ENCODE data around the gene XIRP2. TPM values are rescaled to one million over a fixed set of nuclear protein-coding genes. Genes with fewer than 3 reads are reported as not detected.
"Not testable (repeated sequence)": the region's sequence is repeated elsewhere in the genome, so short reads cannot be mapped to it uniquely, and the experiment has no call there.

Gene XIRP2
- total RNA-seq, 5 donors from 2014 or later (not counting 1 experiment from before 2014, with no cell fraction given) = not detected

DNA sequence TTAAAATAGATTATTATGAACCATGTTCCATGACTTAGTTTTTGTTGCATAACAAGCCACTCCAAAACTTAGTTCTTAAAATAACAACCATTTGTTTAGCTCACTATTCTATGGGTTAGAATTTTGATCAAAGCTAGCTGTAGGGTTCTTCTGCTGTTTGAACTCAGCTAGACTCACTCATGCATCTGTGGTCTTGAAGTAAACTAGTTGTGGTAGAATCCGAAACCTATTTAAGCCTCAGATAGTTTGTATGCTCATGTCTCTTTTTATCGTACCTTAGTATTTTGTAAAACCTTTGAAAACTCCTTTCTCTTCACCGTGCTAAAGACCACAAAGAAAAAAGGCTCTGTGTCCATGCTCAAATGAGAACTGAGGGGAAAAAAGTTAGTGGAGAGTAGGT, 166.6 kb downstream of the XIRP2 start:
- ATAC-seq (replicated peaks in 1 of 4) (no peak), DNase-seq (no peak)
- no CpG with 5 or more reads among the region's 3 CpGs for WGBS (ENCODE audit: insufficient coverage)
- no peaks in the 10 kb centered on the region for H3K9me3 Mint-ChIP-seq
- H3K4me1 ChIP-seq (ENCODE audit: control insufficient read depth in 1 of 2, extremely low read depth in 1 of 2, insufficient read depth in 2 of 2, low read length in 2 of 2) = no peaks in the 10 kb centered on the region
- H3K4me3 ChIP-seq (ENCODE audit: control insufficient read depth in 1 of 2, extremely low read depth in 1 of 2, low read length in 1 of 2) = no peak overlapping the region
- no peak overlapping the region for H3K4me3 Mint-ChIP-seq
- H3K27ac Mint-ChIP-seq = no peak overlapping the region
- no peaks in the 10 kb centered on the region for H3K4me1 Mint-ChIP-seq
- no peak overlapping the region for H3K27ac ChIP-seq (ENCODE audit: low read length)
- CTCF ChIA-PET = no interaction called here
- H3K36me3 Mint-ChIP-seq = no peaks in the 10 kb centered on the region
- H3K27me3 ChIP-seq (replicated peaks in 1 of 2; ENCODE audit: control insufficient read depth in 2 of 2, extremely low read depth in 1 of 2, insufficient read depth in 2 of 2, low read length in 1 of 2) = no peaks in the 10 kb centered on the region
- POLR2A ChIA-PET = no interaction called here
- H3K27me3 Mint-ChIP-seq = no peaks in the 10 kb centered on the region
- no peaks in the 10 kb centered on the region for H3K36me3 ChIP-seq (ENCODE audit: control insufficient read depth in 2 of 2, extremely low read depth in 1 of 2, insufficient read depth in 1 of 2, low read length in 1 of 2)
- no peaks in the 10 kb centered on the region for H3K9me3 ChIP-seq

DNA sequence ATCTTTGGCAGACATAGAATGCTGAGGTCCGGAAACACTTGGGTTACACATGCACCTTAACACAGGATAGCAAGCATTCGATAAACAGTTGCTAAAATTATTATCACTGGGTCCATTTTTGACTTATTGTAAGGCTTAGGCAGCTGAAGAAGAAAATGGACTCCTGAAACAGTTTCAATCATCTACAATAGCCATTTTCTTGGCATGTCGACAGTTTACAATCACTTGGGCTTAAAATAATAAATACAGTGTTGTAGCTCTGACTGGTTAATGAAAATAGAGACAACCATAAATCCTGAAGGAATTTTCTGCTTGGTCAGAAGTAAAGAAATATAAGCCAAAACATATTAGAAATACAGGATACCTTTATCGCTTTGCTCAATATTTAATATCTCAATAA, 169.2 kb downstream of the XIRP2 start:
- H3K4me3 Mint-ChIP-seq = no peak overlapping the region
- Histone ChIP-seq H3K27me3 (replicated peaks in 1 of 2; ENCODE audit: control insufficient read depth in 2 of 2, extremely low read depth in 1 of 2, insufficient read depth in 2 of 2, low read length in 1 of 2) (no peaks in the 10 kb centered on the region), H3K27ac (ENCODE audit: low read length) (no peak overlapping the region), H3K9me3 (no peaks in the 10 kb centered on the region), H3K4me3 (ENCODE audit: control insufficient read depth in 1 of 2, extremely low read depth in 1 of 2, low read length in 1 of 2) (no peak overlapping the region), H3K4me1 (ENCODE audit: control insufficient read depth in 1 of 2, extremely low read depth in 1 of 2, insufficient read depth in 2 of 2, low read length in 2 of 2) (no peaks in the 10 kb centered on the region), H3K36me3 (ENCODE audit: control insufficient read depth in 2 of 2, extremely low read depth in 1 of 2, insufficient read depth in 1 of 2, low read length in 1 of 2) (no peaks in the 10 kb centered on the region)
- POLR2A ChIA-PET = no interaction called here
- no peak for ATAC-seq (replicated peaks in 1 of 4)
- H3K4me1 Mint-ChIP-seq = no peaks in the 10 kb centered on the region
- CTCF ChIA-PET = no interaction called here
- H3K36me3 Mint-ChIP-seq = no peaks in the 10 kb centered on the region
- WGBS (ENCODE audit: insufficient coverage) = no CpG with 5 or more reads among the region's 4 CpGs
- no peak overlapping the region for H3K27ac Mint-ChIP-seq
- no peak for DNase-seq
- H3K9me3 Mint-ChIP-seq = no peaks in the 10 kb centered on the region
- H3K27me3 Mint-ChIP-seq = no peaks in the 10 kb centered on the region

DNA sequence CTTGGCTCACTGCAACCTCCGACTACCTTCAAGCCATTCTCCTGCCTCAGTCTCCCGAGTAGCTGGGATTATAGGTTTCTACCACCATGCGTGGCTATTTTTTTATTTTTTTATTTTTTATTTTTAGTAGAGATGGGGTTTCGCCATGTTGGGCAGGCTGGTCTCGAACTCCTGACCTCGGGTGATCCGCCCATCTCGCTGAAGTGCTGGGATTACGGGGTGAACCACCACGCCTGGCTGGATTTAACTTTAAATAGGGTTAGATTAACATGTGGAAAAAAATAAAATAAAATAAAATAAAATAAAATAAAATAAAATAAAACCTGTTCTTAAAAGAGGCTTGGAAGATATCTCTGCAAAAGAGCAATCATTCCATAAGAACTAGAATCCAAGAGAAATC, 170.9 kb downstream of the XIRP2 start:
- H3K27ac Mint-ChIP-seq = no peak overlapping the region
- no peaks in the 10 kb centered on the region for H3K36me3 ChIP-seq (ENCODE audit: control insufficient read depth in 2 of 2, extremely low read depth in 1 of 2, insufficient read depth in 1 of 2, low read length in 1 of 2)
- no CpG with 5 or more reads among the region's 10 CpGs for WGBS (ENCODE audit: insufficient coverage)
- ATAC-seq (replicated peaks in 1 of 4) = no peak
- no peak overlapping the region for H3K27ac ChIP-seq (ENCODE audit: low read length)
- no peaks in the 10 kb centered on the region for H3K27me3 ChIP-seq (replicated peaks in 1 of 2; ENCODE audit: control insufficient read depth in 2 of 2, extremely low read depth in 1 of 2, insufficient read depth in 2 of 2, low read length in 1 of 2)
- no peak overlapping the region for H3K4me3 Mint-ChIP-seq
- H3K36me3 Mint-ChIP-seq = no peaks in the 10 kb centered on the region
- DNase-seq = no peak
- no peaks in the 10 kb centered on the region for H3K9me3 Mint-ChIP-seq
- H3K27me3 Mint-ChIP-seq = no peaks in the 10 kb centered on the region
- POLR2A ChIA-PET = interaction anchor here in 1 of 2 donors (0.7 kb wide), 1 partner anchor 524 kb away, joined by 7 read pairs; no protein-coding TSS in a partner anchor
- H3K4me3 ChIP-seq (ENCODE audit: control insufficient read depth in 1 of 2, extremely low read depth in 1 of 2, low read length in 1 of 2) = no peak overlapping the region
- H3K4me1 Mint-ChIP-seq = no peaks in the 10 kb centered on the region
- no peaks in the 10 kb centered on the region for H3K9me3 ChIP-seq
- CTCF ChIA-PET = no interaction called here
- H3K4me1 ChIP-seq (ENCODE audit: control insufficient read depth in 1 of 2, extremely low read depth in 1 of 2, insufficient read depth in 2 of 2, low read length in 2 of 2) = no peaks in the 10 kb centered on the region

DNA sequence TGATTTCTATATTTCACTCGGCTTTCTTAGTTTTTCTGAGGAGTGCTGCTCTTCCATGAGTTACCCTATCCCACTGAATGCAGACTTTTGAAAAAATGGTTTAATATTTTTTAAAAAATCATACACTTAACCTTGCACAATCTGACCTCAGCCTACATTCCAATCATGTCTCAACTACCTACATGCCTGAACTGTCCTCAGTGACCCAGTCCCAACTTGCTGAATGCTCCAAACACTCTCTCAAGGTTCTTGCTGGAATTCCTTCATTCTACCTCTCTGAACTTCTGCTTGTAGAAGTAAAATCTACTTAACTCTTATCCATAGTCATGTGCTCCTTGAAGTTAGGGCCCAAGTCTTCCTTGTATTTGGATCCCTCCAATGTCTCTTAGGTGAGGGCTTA, 181.6 kb downstream of the XIRP2 start:
- no CpG with 5 or more reads among the region's 1 CpG for WGBS (ENCODE audit: insufficient coverage)
- H3K36me3 Mint-ChIP-seq = no peaks in the 10 kb centered on the region
- H3K27ac Mint-ChIP-seq = no peak overlapping the region
- no peaks in the 10 kb centered on the region for H3K27me3 Mint-ChIP-seq
- Histone ChIP-seq H3K27me3 (replicated peaks in 1 of 2; ENCODE audit: control insufficient read depth in 2 of 2, extremely low read depth in 1 of 2, insufficient read depth in 2 of 2, low read length in 1 of 2) (no peaks in the 10 kb centered on the region), H3K27ac (ENCODE audit: low read length) (no peak overlapping the region), H3K36me3 (ENCODE audit: control insufficient read depth in 2 of 2, extremely low read depth in 1 of 2, insufficient read depth in 1 of 2, low read length in 1 of 2) (no peaks in the 10 kb centered on the region), H3K9me3 (no peaks in the 10 kb centered on the region), H3K4me1 (ENCODE audit: control insufficient read depth in 1 of 2, extremely low read depth in 1 of 2, insufficient read depth in 2 of 2, low read length in 2 of 2) (no peaks in the 10 kb centered on the region), H3K4me3 (ENCODE audit: control insufficient read depth in 1 of 2, extremely low read depth in 1 of 2, low read length in 1 of 2) (no peak overlapping the region)
- ATAC-seq (replicated peaks in 1 of 4) (no peak), DNase-seq (no peak)
- ChIA-PET CTCF (interaction anchor here in 1 of 2 donors (0.9 kb wide), 1 partner anchor 530 kb away, joined by 3 read pairs; no protein-coding TSS in a partner anchor), POLR2A (no interaction called here)
- H3K4me3 Mint-ChIP-seq = no peak overlapping the region
- no peaks in the 10 kb centered on the region for H3K4me1 Mint-ChIP-seq
- H3K9me3 Mint-ChIP-seq = peaks cover 0 to under 1% (median 0%) of the 10 kb centered on the region in 3 donors

DNA sequence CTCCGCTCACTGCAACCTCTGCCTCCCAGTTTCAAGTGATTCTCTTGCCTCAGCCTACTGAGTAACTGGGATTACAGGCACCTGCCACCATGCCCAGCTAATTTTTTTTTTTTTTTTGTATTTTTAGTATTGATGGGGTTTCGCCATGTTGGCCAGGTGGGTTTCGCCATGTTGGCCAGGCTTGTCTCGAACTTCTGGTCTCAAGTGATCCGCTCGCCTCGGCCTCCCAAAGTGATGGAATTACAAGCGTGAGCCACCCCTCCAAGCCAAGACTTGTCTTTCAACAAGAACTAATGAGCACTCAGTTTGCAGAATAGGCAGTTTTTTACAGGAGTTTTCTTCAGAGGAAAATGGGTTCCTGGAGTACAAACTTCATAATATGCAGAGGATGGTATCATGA, 187.4 kb downstream of the XIRP2 start:
- 90% methylated on average over 4 of the region's 8 CpGs for WGBS (ENCODE audit: insufficient coverage)

DNA sequence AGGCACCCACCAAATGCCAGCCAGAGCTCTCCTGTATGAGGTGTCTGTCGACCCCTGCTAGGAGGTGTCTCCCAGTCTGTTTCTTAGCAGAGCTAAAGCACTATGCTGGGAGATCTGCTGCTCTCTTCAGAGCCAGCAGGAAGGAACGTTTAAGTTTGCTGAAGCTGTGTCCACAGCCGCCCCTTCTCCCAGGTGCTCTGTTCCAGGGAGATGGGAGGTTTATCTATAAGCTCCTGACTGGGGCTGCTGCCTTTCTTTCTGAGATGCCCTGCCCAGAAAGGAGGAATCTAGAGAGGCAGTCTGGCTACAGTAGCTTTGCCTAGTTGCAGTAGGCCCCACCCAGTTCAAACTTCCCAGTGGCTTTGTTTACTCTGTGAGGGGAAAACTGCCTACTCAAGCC, 210.7 kb downstream of the XIRP2 start:
- H3K4me1 ChIP-seq (ENCODE audit: control insufficient read depth in 1 of 2, extremely low read depth in 1 of 2, insufficient read depth in 2 of 2, low read length in 2 of 2); DNase-seq; H3K4me1 Mint-ChIP-seq; H3K4me3 ChIP-seq (ENCODE audit: control insufficient read depth in 1 of 2, extremely low read depth in 1 of 2, low read length in 1 of 2); CTCF ChIA-PET; ATAC-seq (replicated peaks in 1 of 4); H3K36me3 ChIP-seq (ENCODE audit: control insufficient read depth in 2 of 2, extremely low read depth in 1 of 2, insufficient read depth in 1 of 2, low read length in 1 of 2); H3K36me3 Mint-ChIP-seq; H3K27ac Mint-ChIP-seq; H3K27me3 Mint-ChIP-seq; H3K27me3 ChIP-seq (replicated peaks in 1 of 2; ENCODE audit: control insufficient read depth in 2 of 2, extremely low read depth in 1 of 2, insufficient read depth in 2 of 2, low read length in 1 of 2); H3K27ac ChIP-seq (ENCODE audit: low read length); POLR2A ChIA-PET; H3K4me3 Mint-ChIP-seq; H3K9me3 ChIP-seq: not testable (repeated sequence)
- 56% methylated on average over 3 of the region's 3 CpGs for WGBS (ENCODE audit: insufficient coverage)
- peaks cover 4 to 17% (median 8%) of the 10 kb centered on the region in 3 donors for H3K9me3 Mint-ChIP-seq

More for the DNA sequence above, 187.4 kb downstream of the XIRP2 start:
- H3K27ac ChIP-seq (ENCODE audit: low read length); H3K4me3 ChIP-seq (ENCODE audit: control insufficient read depth in 1 of 2, extremely low read depth in 1 of 2, low read length in 1 of 2); DNase-seq; H3K4me1 Mint-ChIP-seq; H3K27me3 Mint-ChIP-seq; H3K36me3 Mint-ChIP-seq; H3K27ac Mint-ChIP-seq; POLR2A ChIA-PET; H3K36me3 ChIP-seq (ENCODE audit: control insufficient read depth in 2 of 2, extremely low read depth in 1 of 2, insufficient read depth in 1 of 2, low read length in 1 of 2); H3K4me3 Mint-ChIP-seq; H3K9me3 ChIP-seq; H3K4me1 ChIP-seq (ENCODE audit: control insufficient read depth in 1 of 2, extremely low read depth in 1 of 2, insufficient read depth in 2 of 2, low read length in 2 of 2); H3K27me3 ChIP-seq (replicated peaks in 1 of 2; ENCODE audit: control insufficient read depth in 2 of 2, extremely low read depth in 1 of 2, insufficient read depth in 2 of 2, low read length in 1 of 2); ATAC-seq (replicated peaks in 1 of 4); CTCF ChIA-PET: not testable (repeated sequence)
- H3K9me3 Mint-ChIP-seq = peaks cover 0 to 11% (median 6%) of the 10 kb centered on the region in 3 donors

DNA sequence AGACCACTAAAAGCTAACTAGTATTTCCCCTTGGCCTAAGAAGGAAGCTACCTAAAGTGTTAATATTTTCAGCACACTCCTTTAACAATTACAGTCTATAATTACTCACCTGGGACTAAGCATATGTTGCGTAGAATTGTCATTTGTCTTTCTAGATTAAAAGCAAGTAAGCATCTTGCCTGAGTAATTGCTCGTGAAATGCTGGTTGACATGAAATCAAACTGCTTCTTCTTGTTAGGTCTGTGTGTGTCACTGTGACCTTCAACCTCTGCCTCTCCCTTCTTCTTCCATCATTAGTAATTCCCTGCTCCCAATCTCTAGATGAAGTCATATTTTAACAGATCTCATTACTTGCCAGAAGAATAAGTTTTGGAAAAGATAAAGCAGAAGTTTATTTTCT, 212.2 kb downstream of the XIRP2 start:
- peaks cover under 1 to 27% (median 8%) of the 10 kb centered on the region in 3 donors for H3K9me3 Mint-ChIP-seq
- ATAC-seq (replicated peaks in 1 of 4) (no peak), DNase-seq (no peak)
- Histone ChIP-seq H3K27ac (ENCODE audit: low read length) (no peak overlapping the region), H3K9me3 (no peaks in the 10 kb centered on the region), H3K4me3 (ENCODE audit: control insufficient read depth in 1 of 2, extremely low read depth in 1 of 2, low read length in 1 of 2) (no peak overlapping the region), H3K36me3 (ENCODE audit: control insufficient read depth in 2 of 2, extremely low read depth in 1 of 2, insufficient read depth in 1 of 2, low read length in 1 of 2) (no peaks in the 10 kb centered on the region), H3K27me3 (replicated peaks in 1 of 2; ENCODE audit: control insufficient read depth in 2 of 2, extremely low read depth in 1 of 2, insufficient read depth in 2 of 2, low read length in 1 of 2) (no peaks in the 10 kb centered on the region), H3K4me1 (ENCODE audit: control insufficient read depth in 1 of 2, extremely low read depth in 1 of 2, insufficient read depth in 2 of 2, low read length in 2 of 2) (no peaks in the 10 kb centered on the region)
- WGBS (ENCODE audit: insufficient coverage) = no CpG with 5 or more reads among the region's 2 CpGs
- H3K27me3 Mint-ChIP-seq = no peaks in the 10 kb centered on the region
- H3K4me1 Mint-ChIP-seq = no peaks in the 10 kb centered on the region
- H3K4me3 Mint-ChIP-seq = no peak overlapping the region
- ChIA-PET POLR2A (no interaction called here), CTCF (no interaction called here)
- H3K36me3 Mint-ChIP-seq = no peaks in the 10 kb centered on the region
- no peak overlapping the region for H3K27ac Mint-ChIP-seq
